DMS53 treated with DMSO at 0.1 percent for 48 hours (cell line): Measurements from ENCODE around the gene PCIF1.
"Not testable (repeated sequence)": the region's sequence is repeated elsewhere in the genome, so short reads cannot be mapped to it uniquely, and the experiment has no call there.

Source experiments
- DNase-seq: peaks from one replicate; lab custom pipeline; 2025; ENCODE audit not compliant: unreplicated experiment; lab: John Stamatoyannopoulos, UW

Gene PCIF1

DNA sequence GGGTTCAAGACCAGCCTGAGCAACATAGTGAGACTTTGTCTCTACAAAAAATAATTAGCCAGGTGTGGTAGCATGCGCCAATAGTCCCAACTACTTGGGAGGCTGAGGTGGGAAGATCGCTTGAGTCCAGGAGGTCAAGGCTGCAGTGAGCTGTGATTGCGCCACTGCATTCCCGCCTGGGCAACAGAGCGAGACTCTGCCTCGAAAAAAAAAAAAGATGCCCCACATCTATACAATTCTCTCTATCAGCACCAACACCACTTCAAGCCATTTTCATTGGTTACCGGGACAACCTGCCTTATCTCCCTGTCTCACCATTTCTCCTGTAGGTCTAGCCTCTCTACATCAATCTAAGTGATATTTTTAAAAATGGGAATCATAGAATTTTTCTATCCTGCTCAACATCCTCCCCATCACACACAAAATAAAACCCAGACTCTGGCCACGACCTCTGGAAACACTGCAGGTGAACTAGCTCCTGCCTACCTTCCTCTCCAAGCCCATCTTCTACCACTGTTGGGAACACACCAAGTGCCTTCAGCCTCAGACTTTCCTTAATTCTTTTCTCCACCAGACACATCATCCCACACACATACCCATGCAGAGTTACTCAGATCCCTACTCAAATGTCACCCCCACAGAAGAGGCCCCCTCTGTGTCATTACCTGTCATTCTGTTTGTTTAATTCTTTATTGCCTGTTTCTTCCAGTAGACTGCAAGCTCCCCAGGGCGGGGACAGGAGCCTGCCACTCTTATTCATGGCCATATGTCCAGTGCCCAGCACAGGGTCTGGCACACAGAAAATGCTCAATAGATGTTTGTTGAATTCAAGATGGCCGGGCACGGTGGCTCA lies 12.9 kb upstream of the PCIF1 start:
- DNase-seq = no peak

GRCh38 chr20:45924391-45925261 lies 9.9 kb upstream of the PCIF1 start:
- peak; percentile 32 for DNase-seq

GRCh38 chr20:45925821-45926506 lies 8.5 kb upstream of the PCIF1 start:
- DNase-seq = no peak

- DNase-seq = no peak
Measured at GRCh38 chr20:45926731-45927070, 7.8 kb upstream of the PCIF1 start.

DNA sequence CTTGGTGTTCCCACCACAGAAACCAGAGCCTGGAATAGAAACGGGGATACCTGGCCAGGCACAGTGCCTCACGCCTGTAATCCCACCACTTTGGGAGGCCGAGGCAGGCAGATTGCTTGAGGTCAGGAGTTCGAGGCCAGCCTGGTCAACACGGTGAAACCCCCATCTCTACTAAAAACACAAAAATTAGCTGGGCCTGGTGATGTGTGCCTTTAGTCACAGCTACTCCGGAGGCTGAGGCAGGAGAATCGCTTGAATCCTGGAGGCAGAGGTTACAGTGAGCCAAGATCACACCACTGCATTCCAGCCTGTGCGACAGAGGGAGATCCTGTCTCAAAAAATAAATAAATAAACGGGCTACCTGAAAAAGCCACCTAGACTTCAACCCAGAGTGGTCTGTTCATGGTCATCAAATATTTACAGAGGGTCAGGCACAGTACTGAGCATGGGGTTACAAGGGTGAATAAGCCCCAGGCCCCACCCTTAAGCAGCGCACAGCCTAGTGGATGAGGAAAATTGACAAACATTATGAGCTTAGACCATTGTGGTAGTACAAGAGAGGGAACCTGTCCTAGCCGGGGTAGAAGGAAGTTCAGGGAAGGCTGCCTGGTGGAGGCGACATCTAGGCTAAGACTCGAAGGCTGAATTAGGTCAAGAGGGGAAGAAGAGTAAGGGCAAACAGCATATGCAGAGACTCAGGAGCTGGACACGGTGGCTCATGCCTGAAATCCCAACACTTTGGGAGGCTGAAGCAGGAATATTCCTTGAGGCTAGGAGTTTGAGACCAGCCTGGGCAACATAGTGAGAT lies 7.2 kb upstream of the PCIF1 start:
- DNase-seq = no peak

DNA sequence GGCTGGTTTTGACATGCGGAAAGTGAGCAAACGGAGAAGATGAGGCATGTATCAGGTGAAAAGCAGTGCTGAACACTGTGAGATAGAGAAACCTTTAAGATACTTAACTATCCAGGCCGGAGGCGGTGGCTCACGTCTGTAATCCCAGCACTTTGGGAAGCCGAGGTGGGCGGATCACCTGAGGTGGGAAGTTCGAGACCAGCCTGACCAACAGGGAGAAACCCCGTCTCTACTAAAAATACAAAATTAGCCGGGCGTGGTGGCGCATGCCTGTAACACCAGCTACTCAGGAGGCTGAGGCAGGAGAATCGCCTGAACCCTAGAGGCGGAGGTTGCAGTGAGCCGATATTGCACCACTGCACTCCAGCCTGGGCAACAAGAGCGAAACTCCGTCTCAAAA lies 2.8 kb upstream of the PCIF1 start:
- not testable (repeated sequence) for DNase-seq

- DNase-seq = peak; percentile 87
Measured at GRCh38 chr20:45933266-45934045, 1.0 kb upstream of the PCIF1 start.

- peak; percentile 61 for DNase-seq
Measured at GRCh38 chr20:45934046-45934585, 367 bp upstream of the PCIF1 start.

DNA sequence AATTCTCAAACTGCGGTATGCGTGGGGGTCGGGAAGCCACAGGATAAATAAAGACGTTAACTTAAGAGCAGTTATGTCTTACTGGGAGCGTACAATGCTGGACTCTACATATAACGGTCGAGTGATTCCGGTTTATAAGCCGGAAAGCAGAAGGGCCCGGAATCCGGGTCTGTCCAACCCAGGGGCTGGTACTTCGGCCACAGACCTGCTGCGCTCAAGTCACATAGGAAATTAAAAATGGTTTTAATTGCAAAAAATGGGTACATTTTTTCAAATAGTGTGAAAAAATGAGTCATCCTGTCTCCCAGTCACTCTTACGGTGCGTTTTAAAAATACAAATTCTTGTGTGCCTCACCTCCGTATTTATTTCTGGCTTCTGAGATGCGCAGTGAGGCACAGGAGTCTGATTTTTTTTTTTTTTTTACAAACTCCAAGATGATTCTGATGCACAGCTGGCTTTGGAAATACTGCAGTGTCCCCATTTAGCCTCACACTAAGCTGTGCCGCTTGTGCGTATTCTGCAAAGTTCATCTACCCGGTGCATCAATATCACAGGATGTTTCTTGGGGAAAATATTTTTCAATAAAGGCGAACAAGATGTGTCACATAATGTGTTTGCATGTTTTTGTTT lies 1.0 kb downstream of the PCIF1 start:
- DNase-seq = no peak

DNA sequence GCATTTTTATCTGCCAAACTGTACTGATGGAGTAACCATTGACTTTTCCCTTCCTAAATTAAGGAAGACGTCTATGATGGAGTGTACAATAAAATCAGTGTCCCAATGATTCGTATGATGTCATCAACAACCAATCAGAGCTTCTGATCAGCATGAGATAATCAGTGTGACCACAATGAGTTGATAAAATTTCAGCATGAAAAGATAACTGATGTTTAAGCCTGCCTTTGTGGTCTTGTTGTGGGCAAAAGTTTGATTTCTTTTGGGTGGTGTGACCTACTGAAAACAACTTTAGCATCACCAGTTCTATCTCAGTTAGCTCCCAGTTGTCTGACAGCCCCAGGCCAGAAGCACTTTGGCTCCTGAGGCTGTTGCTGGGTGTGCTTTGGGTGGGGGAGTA lies 3.3 kb downstream of the PCIF1 start:
- DNase-seq = no peak

DNA sequence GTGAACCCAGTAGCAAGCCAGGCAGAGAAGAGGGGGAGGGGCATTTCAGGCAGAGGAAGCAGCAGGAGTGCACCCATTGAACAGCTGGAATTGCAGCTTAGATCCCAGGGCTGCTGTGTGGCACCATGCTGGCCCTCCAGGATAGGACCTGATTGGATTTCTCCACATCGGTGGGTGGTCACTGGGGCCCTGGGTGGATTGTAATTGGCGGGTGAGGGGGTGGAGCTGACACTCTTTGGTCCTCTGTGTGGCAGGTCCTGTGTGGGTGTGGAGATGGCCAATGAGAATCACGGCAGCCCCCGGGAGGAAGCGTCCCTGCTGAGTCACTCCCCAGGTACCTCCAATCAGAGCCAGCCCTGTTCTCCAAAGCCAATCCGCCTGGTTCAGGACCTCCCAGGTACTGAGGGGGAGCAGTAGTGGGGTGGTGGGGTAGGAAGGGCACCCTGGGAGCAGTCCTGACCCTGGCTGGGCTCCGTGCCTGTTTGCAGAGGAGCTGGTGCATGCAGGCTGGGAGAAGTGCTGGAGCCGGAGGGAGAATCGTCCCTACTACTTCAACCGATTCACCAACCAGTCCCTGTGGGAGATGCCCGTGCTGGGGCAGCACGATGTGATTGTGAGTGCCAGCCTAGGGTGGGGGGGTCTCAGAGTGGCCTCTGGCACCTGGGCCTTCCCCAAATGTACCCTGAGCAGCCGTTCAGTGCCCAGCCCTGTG lies 4.4 kb downstream of the PCIF1 start:
- DNase-seq = no peak

DNA sequence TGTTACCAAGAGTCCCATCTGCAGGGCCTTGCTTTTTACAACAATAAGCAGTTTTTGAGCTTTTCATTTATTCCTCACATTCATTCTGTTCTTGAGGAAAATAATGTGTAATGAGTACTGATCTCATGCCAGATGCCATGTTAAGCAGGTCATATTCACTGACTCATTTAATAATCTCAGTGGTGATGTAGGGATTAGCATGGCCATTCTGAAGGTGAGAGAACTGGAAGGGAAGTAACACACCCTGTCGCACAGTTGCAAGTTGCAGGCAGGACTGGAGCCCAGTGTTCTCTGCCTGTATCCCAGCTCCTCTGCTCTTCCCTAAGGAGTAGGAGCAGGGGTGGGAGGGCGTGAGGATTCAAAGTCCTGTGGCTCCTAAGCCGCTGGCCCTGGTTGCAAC lies 5.6 kb downstream of the PCIF1 start:
- no peak for DNase-seq

DNA sequence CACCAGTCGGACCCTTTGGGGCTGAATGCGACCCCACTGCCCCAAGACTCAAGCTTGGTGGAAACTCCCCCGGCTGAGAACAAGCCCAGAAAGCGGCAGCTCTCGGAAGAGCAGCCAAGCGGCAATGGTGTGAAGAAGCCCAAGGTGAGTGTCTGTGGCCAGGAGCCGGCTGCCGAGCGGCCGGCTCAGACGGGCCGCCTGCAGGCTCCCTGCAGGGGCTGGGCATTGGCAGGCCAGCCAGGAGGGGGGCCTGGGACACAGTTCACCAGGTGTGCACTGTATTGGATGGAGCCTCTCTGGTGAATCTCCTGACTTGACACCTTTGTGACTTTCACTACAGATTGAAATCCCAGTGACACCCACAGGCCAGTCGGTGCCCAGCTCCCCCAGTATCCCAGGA lies 6.0 kb downstream of the PCIF1 start:
- no peak for DNase-seq

- DNase-seq = no peak
Measured at GRCh38 chr20:45943613-45944012, 9.1 kb downstream of the PCIF1 start.

GRCh38 chr20:45944151-45944964 lies 9.9 kb downstream of the PCIF1 start:
- peak; percentile 52 for DNase-seq

GRCh38 chr20:45944965-45945677 lies 10.6 kb downstream of the PCIF1 start:
- DNase-seq = no peak

- no peak for DNase-seq
Measured at GRCh38 chr20:45945678-45946148, 11.2 kb downstream of the PCIF1 start.
